Measurements from ENCODE around the gene SEMA3E.

SEMA3E gene

GRCh38 chr7:83648464-83649241 is at the start of gene SEMA3E:
Gene SEMA3E, minus strand, starts transcription at chr7:83649139.
- no peak within 1 kb of the TSS for H3K4me3 ChIP-seq (ENCODE audit: low read length, poor library complexity, severe bottlenecking)
- no peaks in the 10 kb centered on the region for H3K79me2 ChIP-seq (ENCODE audit: insufficient read depth, low read length)
- no peak within 1 kb of the TSS for H3K9ac ChIP-seq (ENCODE audit: low read depth, low read length, poor library complexity, severe bottlenecking)
- no peaks in the 10 kb centered on the region for H3K9me2 ChIP-seq (replicated peaks; ENCODE audit: low read depth, low read length)
- no peak for TF ChIP-seq EZH2phosphoT487 (IDR thresholded peaks at IDR 0.05; ENCODE audit: borderline replicate concordance)
- no peak for TF ChIP-seq CTCF (conservative IDR thresholded peaks at IDR 0.05; ENCODE audit: low read length)
- H3K4me2 ChIP-seq (ENCODE audit: low read depth, low read length, poor library complexity, severe bottlenecking): no peak within 1 kb of the TSS
- H3K27me3 ChIP-seq (ENCODE audit: insufficient read depth, low read length, poor library complexity, severe bottlenecking): no peaks in the 10 kb centered on the region
- no peaks in the 10 kb centered on the region for H3K4me1 ChIP-seq (ENCODE audit: insufficient read depth, low read length, poor library complexity, severe bottlenecking)
- H3K9me3 ChIP-seq (ENCODE audit: insufficient read depth, low read depth, low read length): no peaks in the 10 kb centered on the region
- H4K20me1 ChIP-seq (ENCODE audit: insufficient read depth, low read length, poor library complexity, severe bottlenecking): no peaks in the 10 kb centered on the region
- H3F3A ChIP-seq (ENCODE audit: low read depth): no peaks in the 10 kb centered on the region
- no peak within 1 kb of the TSS for H2AFZ ChIP-seq (ENCODE audit: low read length)
- no peaks in the 10 kb centered on the region for H3K36me3 ChIP-seq (ENCODE audit: insufficient read depth, low read length)

- Histone ChIP-seq H4K20me1 (ENCODE audit: insufficient read depth, low read length, poor library complexity, severe bottlenecking) (no peaks in the 10 kb centered on the region), H3K4me3 (ENCODE audit: low read length, poor library complexity, severe bottlenecking) (no peak overlapping the region), H2AFZ (ENCODE audit: low read length) (no peak overlapping the region), H3K9ac (ENCODE audit: low read depth, low read length, poor library complexity, severe bottlenecking) (no peak overlapping the region), H3K79me2 (ENCODE audit: insufficient read depth, low read length) (no peaks in the 10 kb centered on the region), H3K9me3 (ENCODE audit: insufficient read depth, low read depth, low read length) (no peaks in the 10 kb centered on the region), H3K4me1 (ENCODE audit: insufficient read depth, low read length, poor library complexity, severe bottlenecking) (no peaks in the 10 kb centered on the region), H3K9me2 (replicated peaks; ENCODE audit: low read depth, low read length) (no peaks in the 10 kb centered on the region; the same call in 1 of the 2 replicates), H3K36me3 (ENCODE audit: insufficient read depth, low read length) (no peaks in the 10 kb centered on the region), H3K27me3 (ENCODE audit: insufficient read depth, low read length, poor library complexity, severe bottlenecking) (no peaks in the 10 kb centered on the region), H3F3A (ENCODE audit: low read depth) (no peaks in the 10 kb centered on the region), H3K4me2 (ENCODE audit: low read depth, low read length, poor library complexity, severe bottlenecking) (no peak overlapping the region)
- TF ChIP-seq EZH2phosphoT487 (IDR thresholded peaks at IDR 0.05; ENCODE audit: borderline replicate concordance): no peak
- no peak for TF ChIP-seq CTCF (conservative IDR thresholded peaks at IDR 0.05; ENCODE audit: low read length)
Observed at GRCh38 chr7:83697804-83698530, 49.0 kb upstream of the SEMA3E start.

- H3K9me2 ChIP-seq (replicated peaks; ENCODE audit: low read depth, low read length): no peaks in the 10 kb centered on the region; the same call in 1 of the 2 replicates
- H3K36me3 ChIP-seq (ENCODE audit: insufficient read depth, low read length): no peaks in the 10 kb centered on the region
- H3K4me2 ChIP-seq (ENCODE audit: low read depth, low read length, poor library complexity, severe bottlenecking): no peak overlapping the region
- TF ChIP-seq CTCF (conservative IDR thresholded peaks at IDR 0.05; ENCODE audit: low read length) (no peak), EZH2phosphoT487 (IDR thresholded peaks at IDR 0.05; ENCODE audit: borderline replicate concordance) (no peak)
- no peaks in the 10 kb centered on the region for H3K4me1 ChIP-seq (ENCODE audit: insufficient read depth, low read length, poor library complexity, severe bottlenecking)
- no peaks in the 10 kb centered on the region for H4K20me1 ChIP-seq (ENCODE audit: insufficient read depth, low read length, poor library complexity, severe bottlenecking)
- H3K4me3 ChIP-seq (ENCODE audit: low read length, poor library complexity, severe bottlenecking): no peak overlapping the region
- H3K79me2 ChIP-seq (ENCODE audit: insufficient read depth, low read length): no peaks in the 10 kb centered on the region
- no peak overlapping the region for H3K9ac ChIP-seq (ENCODE audit: low read depth, low read length, poor library complexity, severe bottlenecking)
- H2AFZ ChIP-seq (ENCODE audit: low read length): no peak overlapping the region
- H3K27me3 ChIP-seq (ENCODE audit: insufficient read depth, low read length, poor library complexity, severe bottlenecking): no peaks in the 10 kb centered on the region
- H3K9me3 ChIP-seq (ENCODE audit: insufficient read depth, low read depth, low read length): no peaks in the 10 kb centered on the region
- H3F3A ChIP-seq (ENCODE audit: low read depth): no peaks in the 10 kb centered on the region
Observed at GRCh38 chr7:83696101-83696500, 47.2 kb upstream of the SEMA3E start.
